SK-N-SH (cell line): Measurements from ENCODE around the gene PLEKHA8. TPM values are rescaled to one million over a fixed set of nuclear protein-coding genes. Genes with fewer than 3 reads are reported as not detected.

Experiments
- CTCF ChIA-PET: fragments of 300-600, 350-600 bp; formaldehyde crosslinking; extraction: SDS; loops from one replicate; lab custom pipeline; 2021; lab: Yijun Ruan, JAX
- POLR2A ChIA-PET: fragments of 350-600 bp; sonication (Branson Sonifier 250); formaldehyde crosslinking; extraction: SDS; loops from one replicate; lab custom pipeline; 2020; ENCODE audit warnings: antibody characterized with exemption, inconsistent platforms; lab: Yijun Ruan, JAX
- DNase-seq: peaks from one replicate; pipeline ENCODE4 v3.0.0; 2012
- H2AFZ ChIP-seq: fragments of 200-600 bp; sonication (generic); 2 replicates; pipeline ENCODE4 v1.8.1; 2016; ENCODE audit warnings: antibody characterized with exemption, mild to moderate bottlenecking, low read depth
- H3F3A ChIP-seq: fragments of 200-600 bp; sonication (generic); replicated peaks from 2 replicates; pipeline ENCODE3; 2016; ENCODE audit warnings: antibody characterized with exemption, mild to moderate bottlenecking; ENCODE audit not compliant: insufficient read depth
- H3K27ac ChIP-seq, 2 experiments: fragments of 200-500 bp in 1 of 2; fragments of 200-600 bp in 1 of 2; sonication (Bioruptor generic) in 1 of 2; sonication (generic), shearing (Covaris generic) in 1 of 2; 2 replicates each; pipeline versions ENCODE4 v1.5.1 to v1.6.1; 2014 to 2016; ENCODE audit warnings: low read depth in 2 of 2, inconsistent platforms in 1 of 2, low read length in 1 of 2, mild to moderate bottlenecking in 1 of 2, mixed read lengths in 1 of 2
- H3K27me3 ChIP-seq: fragments of 200-600 bp; sonication (generic), shearing (Covaris generic); 2 replicates; pipeline ENCODE4 v1.6.1; 2016; ENCODE audit warnings: mixed run types; ENCODE audit not compliant: insufficient read depth
- H3K36me3 ChIP-seq, 2 experiments: fragments of 200-500 bp in 1 of 2; fragments of 200-600 bp in 1 of 2; sonication (Bioruptor generic) in 1 of 2; sonication (generic) in 1 of 2; replicated peaks in 1 of 2; 2 replicates each; pipeline versions ENCODE3 to v1.5.1; 2014 to 2016; ENCODE audit warnings: low read length in 1 of 2, mild to moderate bottlenecking in 1 of 2; ENCODE audit not compliant: insufficient read depth in 2 of 2, control insufficient read depth in 1 of 2
- H3K4me1 ChIP-seq, 2 experiments: fragments of 200-500 bp in 1 of 2; fragments of 200-600 bp in 1 of 2; sonication (Bioruptor generic) in 1 of 2; sonication (generic), shearing (Covaris generic) in 1 of 2; 2 replicates each; pipeline versions ENCODE4 v1.5.1 to v1.6.1; 2014 to 2016; ENCODE audit warnings: low read depth in 1 of 2, low read length in 1 of 2, mixed run types in 1 of 2; ENCODE audit not compliant: insufficient read depth in 2 of 2, control insufficient read depth in 1 of 2
- H3K4me2 ChIP-seq: fragments of 200-600 bp; sonication (generic), shearing (Covaris generic); 2 replicates; pipeline ENCODE4 v1.6.1; 2017; ENCODE audit warnings: mixed run types
- H3K4me3 ChIP-seq, 2 experiments: fragments of 200-500 bp in 1 of 2; fragments of 200-600 bp in 1 of 2; sonication (Bioruptor generic) in 1 of 2; sonication (generic), shearing (Covaris generic) in 1 of 2; 2 replicates each; pipeline versions ENCODE4 v1.5.1 to v1.8.1; 2014 to 2016; ENCODE audit warnings: low read depth in 2 of 2, inconsistent platforms in 1 of 2, low read length in 1 of 2, mild to moderate bottlenecking in 1 of 2, mixed read lengths in 1 of 2, moderate library complexity in 1 of 2
- H3K79me2 ChIP-seq: fragments of 200-600 bp; sonication (generic); 2 replicates; pipeline ENCODE4 v1.8.1; 2017; ENCODE audit warnings: mild to moderate bottlenecking; ENCODE audit not compliant: insufficient read depth
- H3K9ac ChIP-seq: fragments of 200-600 bp; sonication (generic); 2 replicates; pipeline ENCODE4 v1.6.1; 2017; ENCODE audit warnings: mixed run types
- H3K9me2 ChIP-seq: fragments of 200-600 bp; sonication (generic); 2 replicates; pipeline ENCODE4 v1.6.1; 2017; ENCODE audit warnings: mixed run types
- H3K9me3 ChIP-seq: fragments of 200-600 bp; sonication (generic); 2 replicates; pipeline ENCODE4 v1.6.1; 2017; ENCODE audit warnings: mixed run types, mild to moderate bottlenecking, moderate library complexity
- H4K20me1 ChIP-seq: fragments of 200-600 bp; sonication (generic); 2 replicates; pipeline ENCODE4 v1.6.1; 2017; ENCODE audit warnings: mild to moderate bottlenecking, mixed run types; ENCODE audit not compliant: insufficient read depth
- CHD2 ChIP-seq: fragments of 150-350 bp; IDR thresholded peaks from 2 replicates; pipeline ENCODE4 v1.6.1; 2018; ENCODE audit warnings: low read length; ENCODE audit not compliant: partially characterized antibody
- ELF1 ChIP-seq: IDR thresholded peaks from 2 replicates; pipeline ENCODE4 v1.4.0; 2012
- EP300 ChIP-seq, 2 experiments: IDR thresholded peaks; 2 replicates each; pipeline versions ENCODE4 v1.4.0 to v1.6.1; 2012; ENCODE audit warnings: borderline replicate concordance in 1 of 2, low read depth in 1 of 2, low read length in 1 of 2
- FOSL2 ChIP-seq: IDR thresholded peaks from 2 replicates; pipeline ENCODE4 v1.4.0; 2012; ENCODE audit warnings: low read depth, mild to moderate bottlenecking, moderate library complexity, borderline replicate concordance
- FOXJ3 ChIP-seq: sonication (generic); formaldehyde crosslinking; IDR thresholded peaks from 2 replicates; pipeline ENCODE4 v1.5.1; 2020; ENCODE audit warnings: mild to moderate bottlenecking, missing genetic modification reagents
- GATA2 ChIP-seq: sonication (generic); formaldehyde crosslinking; IDR thresholded peaks from 2 replicates; pipeline ENCODE4 v1.5.0; 2020; ENCODE audit warnings: mild to moderate bottlenecking, missing genetic modification reagents
- IRF3 ChIP-seq: fragments of 150-350 bp; IDR thresholded peaks from 2 replicates; pipeline ENCODE4 v1.6.1; 2016; ENCODE audit warnings: mild to moderate bottlenecking, low read depth, low read length
- JUND ChIP-seq: IDR thresholded peaks from 2 replicates; pipeline ENCODE4 v1.4.0; 2012
- MAX ChIP-seq: IDR thresholded peaks from 2 replicates; pipeline ENCODE4 v1.4.0; 2012; ENCODE audit warnings: low read depth
- MEF2A ChIP-seq: IDR thresholded peaks from 2 replicates; pipeline ENCODE4 v1.4.0; 2012; ENCODE audit warnings: low read depth, borderline replicate concordance
- NFIC ChIP-seq: IDR thresholded peaks from 2 replicates; pipeline ENCODE4 v1.4.0; 2012; ENCODE audit warnings: borderline replicate concordance
- NRF1 ChIP-seq: IDR thresholded peaks from 2 replicates; pipeline ENCODE4 v1.6.1; 2012; ENCODE audit warnings: low read depth, mild to moderate bottlenecking, low read length
- PBX3 ChIP-seq: IDR thresholded peaks from 2 replicates; pipeline ENCODE4; 2012
- REST ChIP-seq: IDR thresholded peaks from 2 replicates; pipeline ENCODE4 v1.6.1; 2012; ENCODE audit warnings: mild to moderate bottlenecking, low read depth, low read length, moderate library complexity
- SIN3A ChIP-seq: IDR thresholded peaks from 2 replicates; pipeline ENCODE4 v1.6.1; 2012; ENCODE audit warnings: low read depth, mild to moderate bottlenecking, low read length, moderate library complexity, borderline replicate concordance
- SMC3 ChIP-seq: IDR thresholded peaks from 2 replicates; pipeline ENCODE4 v1.6.1; 2012; ENCODE audit warnings: low read depth, low read length, improper control_type of control experiment
- TAF1 ChIP-seq: IDR thresholded peaks from 2 replicates; pipeline ENCODE4 v1.6.1; 2012; ENCODE audit warnings: low read depth, mild to moderate bottlenecking, low read length, moderate library complexity, borderline replicate concordance
- TCF12 ChIP-seq: IDR thresholded peaks from 2 replicates; pipeline ENCODE4 v1.4.0; 2012
- TEAD4 ChIP-seq: IDR thresholded peaks from 2 replicates; pipeline ENCODE4 v1.4.0; 2012; ENCODE audit warnings: mild to moderate bottlenecking, borderline replicate concordance; ENCODE audit not compliant: insufficient read depth
- WGBS: methylation state at CpG from one replicate; pipeline ENCODE4 v1.1.6; 2017; ENCODE audit warnings: low lambda C conversion rate; 5-methylcytosine and 5-hydroxymethylcytosine counted together
- polyA plus RNA-seq, 3 experiments: library from polyadenylated mRNA; depleted of rRNA; stranded (reverse); fragments of >200 nt; gene quantifications; 2 replicates each; pipeline ENCODE4 v1.2.3, GENCODE V29; 2012

Gene PLEKHA8
- polyA plus RNA-seq, 1 of the 3 experiments (the other 2 are of a cell fraction), result 4.9 TPM

- no peak overlapping the region for H3K4me2 ChIP-seq
- no peaks in the 10 kb centered on the region for H3K9me2 ChIP-seq
- H3K4me3 ChIP-seq, result no peak overlapping the region
- peaks cover 34 to 38% of the 10 kb centered on the region in 2 experiments; a peak in 3 of 4 replicates for H3K4me1 ChIP-seq
- no peak overlapping the region for H3K27ac ChIP-seq
- no peak overlapping the region for H3K9ac ChIP-seq
- H3K36me3 ChIP-seq, result no peaks in the 10 kb centered on the region
- H4K20me1 ChIP-seq, result no peaks in the 10 kb centered on the region
- TF ChIP-seq FOXJ3 (CRISPR knock-in tag) (no peak), TAF1 (no peak), MAX (no peak), ELF1 (no peak), TEAD4 (no peak), PBX3 (no peak), CHD2 (no peak), MEF2A (no peak), SIN3A (no peak)
- ChIA-PET CTCF (interaction anchor here (1.0 to 4.4 kb wide), 7 partner anchors 11 to 393 kb away, joined by 3 to 17 read pairs (median 4); no protein-coding TSS in a partner anchor), POLR2A (interaction anchor here (1.2 kb wide), 1 partner anchor 85 kb away, joined by 3 read pairs; no protein-coding TSS in a partner anchor)
- 80% methylated on average over 6 of the region's 6 CpGs for WGBS
- H3K9me3 ChIP-seq, result no peaks in the 10 kb centered on the region
- no peak overlapping the region for H2AFZ ChIP-seq
- DNase-seq, result no peak
- peaks cover 4% of the 10 kb centered on the region for H3F3A ChIP-seq
- no peaks in the 10 kb centered on the region for H3K79me2 ChIP-seq
- no peaks in the 10 kb centered on the region for H3K27me3 ChIP-seq
Observed at GRCh38 chr7:30170476-30171205, 142.4 kb downstream of the PLEKHA8 start.

- no peak overlapping the region for H3K9ac ChIP-seq
- H3K27ac ChIP-seq, result peak overlapping the region; percentile 40 to 95
- WGBS, result 68% methylated on average over 9 of the region's 9 CpGs
- H3K9me2 ChIP-seq, result no peaks in the 10 kb centered on the region
- H3K36me3 ChIP-seq, result no peaks in the 10 kb centered on the region
- H3K4me2 ChIP-seq, result peak overlapping the region; percentile 3; the same call in 1 of the 2 replicates
- no peaks in the 10 kb centered on the region for H4K20me1 ChIP-seq
- H2AFZ ChIP-seq, result no peak overlapping the region
- H3K9me3 ChIP-seq, result no peaks in the 10 kb centered on the region
- no peaks in the 10 kb centered on the region for H3K79me2 ChIP-seq
- ChIA-PET POLR2A (no interaction called here), CTCF (interaction anchor here (0.9 to 4.4 kb wide), 7 partner anchors 10 to 392 kb away, joined by 3 to 17 read pairs (median 4); no protein-coding TSS in a partner anchor)
- peaks cover 4% of the 10 kb centered on the region for H3F3A ChIP-seq
- DNase-seq, result no peak
- H3K4me1 ChIP-seq, result peaks cover 34 to 38% of the 10 kb centered on the region in 2 experiments; a peak in 3 of 4 replicates
- no peak overlapping the region for H3K4me3 ChIP-seq
- no peaks in the 10 kb centered on the region for H3K27me3 ChIP-seq
- TF ChIP-seq TCF12, result peak; percentile 49
- no peak for TF ChIP-seq REST
- TF ChIP-seq IRF3, result no peak
- no peak for TF ChIP-seq TAF1
- no peak for TF ChIP-seq SMC3
- peak; percentile 56 for TF ChIP-seq JUND
- TF ChIP-seq FOSL2, result peak; percentile 54; the same call in 1 of the 2 replicates
- TF ChIP-seq MAX, result peak; percentile 44; the same call in 1 of the 2 replicates
- no peak for TF ChIP-seq NRF1
- TF ChIP-seq NFIC, result peak; percentile 26; the same call in 1 of the 2 replicates
- peak; percentile 29; the same call in 1 of the 2 replicates for TF ChIP-seq GATA2 (CRISPR knock-in tag)
- peak; percentile 19 to 57; a peak in 1 of 4 replicates for TF ChIP-seq EP300 (IDR thresholded peaks at IDR 0.05; ENCODE audit: borderline replicate concordance in 1 of 2, low read depth in 1 of 2, low read length in 1 of 2)
Observed at GRCh38 chr7:30171766-30172447, 143.7 kb downstream of the PLEKHA8 start.
